Measurements from ENCODE around the gene LRRN4. TPM values are rescaled to one million over a fixed set of nuclear protein-coding genes. Genes with fewer than 3 reads are reported as not detected.

Gene LRRN4
- total and polyA plus RNA-seq, 2 of the 4 experiments (the other 2 are of a cell fraction) = under 0.01 to 0.19 TPM

DNA sequence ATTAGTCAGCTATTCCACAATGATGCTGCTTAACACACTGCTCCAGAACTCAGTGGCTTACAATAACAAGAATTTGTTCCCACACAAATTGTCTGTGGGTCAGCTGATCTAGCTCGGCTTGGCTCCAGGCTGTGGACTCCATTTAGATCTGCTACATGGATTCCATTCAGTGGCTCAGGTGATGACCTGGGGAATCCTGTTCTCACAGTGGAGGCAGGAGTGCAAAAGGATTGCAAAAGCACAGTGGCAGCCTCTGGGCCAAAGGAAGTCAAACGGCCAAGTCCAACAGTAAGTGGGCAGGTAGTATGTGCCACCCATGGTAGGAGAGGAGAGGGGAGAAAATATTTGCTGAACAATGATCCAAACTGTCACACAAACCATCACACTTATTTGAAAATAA, 15.8 kb upstream of the LRRN4 start:
- no TSS peak for BruUV-seq (replicated peaks)
- Histone ChIP-seq H4K91ac (ENCODE audit: insufficient read depth, low read depth, low read length) (no peak overlapping the region), H3K4me3 (ENCODE audit: insufficient read depth, low read depth, low read length) (no peak overlapping the region), H3K14ac (replicated peaks; ENCODE audit: low read depth, low read length) (no peak overlapping the region), H2BK5ac (ENCODE audit: low read depth, low read length, poor library complexity, severe bottlenecking) (no peak overlapping the region), H4K20me1 (ENCODE audit: insufficient read depth, low read length) (no peaks in the 10 kb centered on the region), H3K9ac (ENCODE audit: low read depth, low read length) (no peak overlapping the region), H3K9me3 (ENCODE audit: control insufficient read depth, insufficient read depth, low read length) (no peaks in the 10 kb centered on the region), H2BK20ac (ENCODE audit: low read depth, low read length) (no peak overlapping the region), H3K27ac (ENCODE audit: insufficient read depth, low read length) (no peak overlapping the region), H3K18ac (ENCODE audit: low read depth, low read length) (no peak overlapping the region), H3K4ac (ENCODE audit: low read depth, low read length) (no peak overlapping the region), H2AK9ac (replicated peaks; ENCODE audit: low read depth, low read length, poor library complexity) (no peak overlapping the region), H4K5ac (ENCODE audit: low read depth, low read length) (no peak overlapping the region), H2AFZ (replicated peaks; ENCODE audit: low read length, poor library complexity) (no peak overlapping the region), H3K36me3 (ENCODE audit: control insufficient read depth, insufficient read depth, low read length) (no peaks in the 10 kb centered on the region), H3K79me1 (ENCODE audit: low read depth in 1 of 2, low read length in 2 of 2) (no peaks in the 10 kb centered on the region), H3K9me1 (ENCODE audit: insufficient read depth, low read length) (no peaks in the 10 kb centered on the region), H2BK15ac (ENCODE audit: low read depth, low read length) (no peak overlapping the region), H4K8ac (ENCODE audit: low read depth in 2 of 2, low read length in 2 of 2) (no peak overlapping the region), H3K27me3 (ENCODE audit: control insufficient read depth, insufficient read depth, low read length) (peaks cover 4% of the 10 kb centered on the region; the same call in 1 of the 2 replicates), H2BK120ac (ENCODE audit: low read depth, low read length) (no peak overlapping the region), H3K4me1 (ENCODE audit: control insufficient read depth, insufficient read depth, low read length) (no peaks in the 10 kb centered on the region), H2AK5ac (ENCODE audit: low read depth, low read length) (no peak overlapping the region), H3K4me2 (ENCODE audit: low read depth, low read length) (no peak overlapping the region), H3K23ac (ENCODE audit: low read depth, low read length) (no peak overlapping the region), H3K56ac (ENCODE audit: extremely low read depth, insufficient read depth, low read length) (no peak overlapping the region)
- in situ Hi-C loops (cut with MboI; ENCODE audit: low sequenced_read_pairs) (no loop called here), dilution Hi-C loops (cut with HindIII; ENCODE audit: low sequenced_read_pairs, unreplicated experiment) (no loop called here), intact Hi-C loops (cut with micrococcal nuclease) (no loop called here)
- POLR2A ChIA-PET (ENCODE audit: unreplicated experiment) = no interaction called here
- CTCF ChIA-PET = no interaction called here
- no peak for TF ChIP-seq SMC3 (IDR thresholded peaks at IDR 0.05; ENCODE audit: low read depth, low read length)
- TF ChIP-seq, protein P1, sequence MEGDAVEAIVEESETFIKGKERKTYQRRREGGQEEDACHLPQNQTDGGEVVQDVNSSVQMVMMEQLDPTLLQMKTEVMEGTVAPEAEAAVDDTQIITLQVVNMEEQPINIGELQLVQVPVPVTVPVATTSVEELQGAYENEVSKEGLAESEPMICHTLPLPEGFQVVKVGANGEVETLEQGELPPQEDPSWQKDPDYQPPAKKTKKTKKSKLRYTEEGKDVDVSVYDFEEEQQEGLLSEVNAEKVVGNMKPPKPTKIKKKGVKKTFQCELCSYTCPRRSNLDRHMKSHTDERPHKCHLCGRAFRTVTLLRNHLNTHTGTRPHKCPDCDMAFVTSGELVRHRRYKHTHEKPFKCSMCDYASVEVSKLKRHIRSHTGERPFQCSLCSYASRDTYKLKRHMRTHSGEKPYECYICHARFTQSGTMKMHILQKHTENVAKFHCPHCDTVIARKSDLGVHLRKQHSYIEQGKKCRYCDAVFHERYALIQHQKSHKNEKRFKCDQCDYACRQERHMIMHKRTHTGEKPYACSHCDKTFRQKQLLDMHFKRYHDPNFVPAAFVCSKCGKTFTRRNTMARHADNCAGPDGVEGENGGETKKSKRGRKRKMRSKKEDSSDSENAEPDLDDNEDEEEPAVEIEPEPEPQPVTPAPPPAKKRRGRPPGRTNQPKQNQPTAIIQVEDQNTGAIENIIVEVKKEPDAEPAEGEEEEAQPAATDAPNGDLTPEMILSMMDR (conservative IDR thresholded peaks at IDR 0.05; ENCODE audit: low read depth, low read length) = no peak
- TF ChIP-seq FOS (IDR thresholded peaks at IDR 0.05; ENCODE audit: low read depth, low read length) = no peak
- TF ChIP-seq, protein P2, sequence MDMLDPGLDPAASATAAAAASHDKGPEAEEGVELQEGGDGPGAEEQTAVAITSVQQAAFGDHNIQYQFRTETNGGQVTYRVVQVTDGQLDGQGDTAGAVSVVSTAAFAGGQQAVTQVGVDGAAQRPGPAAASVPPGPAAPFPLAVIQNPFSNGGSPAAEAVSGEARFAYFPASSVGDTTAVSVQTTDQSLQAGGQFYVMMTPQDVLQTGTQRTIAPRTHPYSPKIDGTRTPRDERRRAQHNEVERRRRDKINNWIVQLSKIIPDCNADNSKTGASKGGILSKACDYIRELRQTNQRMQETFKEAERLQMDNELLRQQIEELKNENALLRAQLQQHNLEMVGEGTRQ (IDR thresholded peaks at IDR 0.05; ENCODE audit: low read depth, low read length) = no peak
- TF ChIP-seq NFE2L2 (IDR thresholded peaks at IDR 0.05; ENCODE audit: low read depth, low read length) = no peak
- TF ChIP-seq RAD21 (IDR thresholded peaks at IDR 0.05; ENCODE audit: low read length) = no peak
- no peak for TF ChIP-seq MXI1 (IDR thresholded peaks at IDR 0.05; ENCODE audit: borderline replicate concordance, low read depth, low read length)
- TF ChIP-seq POLR2A (IDR thresholded peaks at IDR 0.05; ENCODE audit: low read depth, low read length) = no peak
- TF ChIP-seq MAZ (IDR thresholded peaks at IDR 0.05; ENCODE audit: borderline replicate concordance, low read depth, low read length) = no peak
- no peak for TF ChIP-seq MAFK (IDR thresholded peaks at IDR 0.05; ENCODE audit: low read depth, low read length)
- DNase-seq = no peak
- ATAC-seq (ENCODE audit: low read depth) = no peak
- no CpG with 5 or more reads among the region's 2 CpGs for WGBS, 2 experiments (ENCODE audit: extremely low coverage in 2 of 2, insufficient read length in 1 of 2)

Data from IMR-90 (cell line).